ENCODE data around the gene SNTB2. TPM values are rescaled to one million over a fixed set of nuclear protein-coding genes. Genes with fewer than 3 reads are reported as not detected.

The SNTB2 gene
- total and polyA plus RNA-seq, 2 donors: 7.2 to 11.2 TPM

GRCh38 chr16:69301861-69302260, 114.9 kb downstream of the SNTB2 start:
- Histone ChIP-seq H3K36me3 (ENCODE audit: control insufficient read depth in 2 of 2, insufficient read depth in 2 of 2, low read length in 1 of 2) (peaks cover 12% of the 10 kb centered on the region in 2 donors), H3K27ac (ENCODE audit: low read depth in 1 of 2, low read length in 1 of 2) (no peak overlapping the region), H3K4me1 (ENCODE audit: control insufficient read depth in 2 of 2, insufficient read depth in 2 of 2, low read length in 2 of 2) (no peaks in the 10 kb centered on the region), H3K9me3 (ENCODE audit: control insufficient read depth in 2 of 2, insufficient read depth in 1 of 2, low read length in 1 of 2) (no peaks in the 10 kb centered on the region), H3K4me3 (ENCODE audit: low read length in 2 of 2) (no peak overlapping the region), H3K27me3 (ENCODE audit: control insufficient read depth in 2 of 2, insufficient read depth in 1 of 2, low read length in 1 of 2) (no peaks in the 10 kb centered on the region)
- no peak for DNase-seq (ENCODE audit: low read depth in 6 of 9, low spot score in 9 of 9)
- over 99% methylated on average over 4 of the region's 4 CpGs for WGBS

GRCh38 chr16:69302301-69302700, 115.3 kb downstream of the SNTB2 start:
- Histone ChIP-seq H3K4me1 (ENCODE audit: control insufficient read depth in 2 of 2, insufficient read depth in 2 of 2, low read length in 2 of 2) (no peaks in the 10 kb centered on the region), H3K36me3 (ENCODE audit: control insufficient read depth in 2 of 2, insufficient read depth in 2 of 2, low read length in 1 of 2) (peaks cover 12% of the 10 kb centered on the region in 2 donors), H3K4me3 (ENCODE audit: low read length in 2 of 2) (no peak overlapping the region), H3K27me3 (ENCODE audit: control insufficient read depth in 2 of 2, insufficient read depth in 1 of 2, low read length in 1 of 2) (no peaks in the 10 kb centered on the region), H3K27ac (ENCODE audit: low read depth in 1 of 2, low read length in 1 of 2) (no peak overlapping the region), H3K9me3 (ENCODE audit: control insufficient read depth in 2 of 2, insufficient read depth in 1 of 2, low read length in 1 of 2) (no peaks in the 10 kb centered on the region)
- no peak for DNase-seq (ENCODE audit: low read depth in 6 of 9, low spot score in 9 of 9)
- WGBS: 98% methylated on average over 4 of the region's 4 CpGs

GRCh38 chr16:69306031-69306430, 119.1 kb downstream of the SNTB2 start:
- H3K27ac ChIP-seq (ENCODE audit: low read depth in 1 of 2, low read length in 1 of 2): no peak overlapping the region
- H3K4me3 ChIP-seq (ENCODE audit: low read length in 2 of 2): no peak overlapping the region
- peaks cover 3 to 7% of the 10 kb centered on the region in 2 donors for H3K4me1 ChIP-seq (ENCODE audit: control insufficient read depth in 2 of 2, insufficient read depth in 2 of 2, low read length in 2 of 2)
- WGBS: 90% methylated on average over 1 of the region's 1 CpG
- H3K27me3 ChIP-seq (ENCODE audit: control insufficient read depth in 2 of 2, insufficient read depth in 1 of 2, low read length in 1 of 2): no peaks in the 10 kb centered on the region
- no peak for DNase-seq (ENCODE audit: low read depth in 6 of 9, low spot score in 9 of 9)
- peaks cover 0 to 7% of the 10 kb centered on the region in 2 donors for H3K9me3 ChIP-seq (ENCODE audit: control insufficient read depth in 2 of 2, insufficient read depth in 1 of 2, low read length in 1 of 2)
- H3K36me3 ChIP-seq (ENCODE audit: control insufficient read depth in 2 of 2, insufficient read depth in 2 of 2, low read length in 1 of 2): peaks cover 0 to 12% of the 10 kb centered on the region in 2 donors

GRCh38 chr16:69307091-69307490, 120.1 kb downstream of the SNTB2 start:
- DNase-seq (ENCODE audit: low read depth in 6 of 9, low spot score in 9 of 9): no peak
- Histone ChIP-seq H3K27ac (ENCODE audit: low read depth in 1 of 2, low read length in 1 of 2) (no peak overlapping the region), H3K4me3 (ENCODE audit: low read length in 2 of 2) (no peak overlapping the region), H3K36me3 (ENCODE audit: control insufficient read depth in 2 of 2, insufficient read depth in 2 of 2, low read length in 1 of 2) (peaks cover 0 to 4% of the 10 kb centered on the region in 2 donors), H3K9me3 (ENCODE audit: control insufficient read depth in 2 of 2, insufficient read depth in 1 of 2, low read length in 1 of 2) (peaks cover 0 to 7% of the 10 kb centered on the region in 2 donors), H3K27me3 (ENCODE audit: control insufficient read depth in 2 of 2, insufficient read depth in 1 of 2, low read length in 1 of 2) (no peaks in the 10 kb centered on the region), H3K4me1 (ENCODE audit: control insufficient read depth in 2 of 2, insufficient read depth in 2 of 2, low read length in 2 of 2) (peaks cover 4 to 10% of the 10 kb centered on the region in 2 donors)
- 99% methylated on average over 1 of the region's 1 CpG for WGBS

- Histone ChIP-seq H3K4me1 (ENCODE audit: control insufficient read depth in 2 of 2, insufficient read depth in 2 of 2, low read length in 2 of 2) (peaks cover 6 to 13% of the 10 kb centered on the region in 2 donors), H3K9me3 (ENCODE audit: control insufficient read depth in 2 of 2, insufficient read depth in 1 of 2, low read length in 1 of 2) (peaks cover 0 to 7% of the 10 kb centered on the region in 2 donors), H3K36me3 (ENCODE audit: control insufficient read depth in 2 of 2, insufficient read depth in 2 of 2, low read length in 1 of 2) (no peaks in the 10 kb centered on the region), H3K4me3 (ENCODE audit: low read length in 2 of 2) (no peak overlapping the region), H3K27me3 (ENCODE audit: control insufficient read depth in 2 of 2, insufficient read depth in 1 of 2, low read length in 1 of 2) (no peaks in the 10 kb centered on the region), H3K27ac (ENCODE audit: low read depth in 1 of 2, low read length in 1 of 2) (no peak overlapping the region)
- no peak for DNase-seq (ENCODE audit: low read depth in 6 of 9, low spot score in 9 of 9)
- WGBS: 98% methylated on average over 2 of the region's 2 CpGs
Measured at GRCh38 chr16:69307856-69308255, 120.9 kb downstream of the SNTB2 start.

- no peak for DNase-seq (ENCODE audit: low read depth in 6 of 9, low spot score in 9 of 9)
- 94% methylated on average over 12 of the region's 12 CpGs for WGBS
- Histone ChIP-seq H3K27me3 (ENCODE audit: control insufficient read depth in 2 of 2, insufficient read depth in 1 of 2, low read length in 1 of 2) (no peaks in the 10 kb centered on the region), H3K27ac (ENCODE audit: low read depth in 1 of 2, low read length in 1 of 2) (no peak overlapping the region), H3K4me3 (ENCODE audit: low read length in 2 of 2) (no peak overlapping the region), H3K36me3 (ENCODE audit: control insufficient read depth in 2 of 2, insufficient read depth in 2 of 2, low read length in 1 of 2) (peaks cover 4 to 7% of the 10 kb centered on the region in 2 donors), H3K9me3 (ENCODE audit: control insufficient read depth in 2 of 2, insufficient read depth in 1 of 2, low read length in 1 of 2) (peaks cover 0 to 7% of the 10 kb centered on the region in 2 donors), H3K4me1 (ENCODE audit: control insufficient read depth in 2 of 2, insufficient read depth in 2 of 2, low read length in 2 of 2) (peaks cover 8 to 13% of the 10 kb centered on the region in 2 donors)
Measured at GRCh38 chr16:69309316-69309715, 122.4 kb downstream of the SNTB2 start.

- 10% methylated on average over 70 of the region's 70 CpGs for WGBS
- H3K27ac ChIP-seq (ENCODE audit: low read depth in 1 of 2, low read length in 1 of 2): peak within 1 kb of the TSS; percentile 76 to 89
- H3K36me3 ChIP-seq (ENCODE audit: control insufficient read depth in 2 of 2, insufficient read depth in 2 of 2, low read length in 1 of 2): peaks cover 20 to 22% of the 10 kb centered on the region in 2 donors
- H3K4me3 ChIP-seq (ENCODE audit: low read length in 2 of 2): peak within 1 kb of the TSS; percentile 63 to 97
- peaks cover 8 to 13% of the 10 kb centered on the region in 2 donors for H3K4me1 ChIP-seq (ENCODE audit: control insufficient read depth in 2 of 2, insufficient read depth in 2 of 2, low read length in 2 of 2)
- no peaks in the 10 kb centered on the region for H3K27me3 ChIP-seq (ENCODE audit: control insufficient read depth in 2 of 2, insufficient read depth in 1 of 2, low read length in 1 of 2)
- DNase-seq (ENCODE audit: low read depth in 6 of 9, low spot score in 9 of 9): peak; percentile 72 to 97 (median 93)
- peaks cover 0 to 7% of the 10 kb centered on the region in 2 donors for H3K9me3 ChIP-seq (ENCODE audit: control insufficient read depth in 2 of 2, insufficient read depth in 1 of 2, low read length in 1 of 2)
Measured at GRCh38 chr16:69310653-69311532, 123.9 kb downstream of the SNTB2 start, which contains the start of gene VPS4A. VPS4A (plus strand) TSS chr16:69311350; CDS start chr16:69311512, 162 bp downstream.

- peaks cover 8 to 13% of the 10 kb centered on the region in 2 donors for H3K4me1 ChIP-seq (ENCODE audit: control insufficient read depth in 2 of 2, insufficient read depth in 2 of 2, low read length in 2 of 2)
- peaks cover 28 to 31% of the 10 kb centered on the region in 2 donors for H3K36me3 ChIP-seq (ENCODE audit: control insufficient read depth in 2 of 2, insufficient read depth in 2 of 2, low read length in 1 of 2)
- H3K27me3 ChIP-seq (ENCODE audit: control insufficient read depth in 2 of 2, insufficient read depth in 1 of 2, low read length in 1 of 2): no peaks in the 10 kb centered on the region
- peak in 4 of 9 donors; percentile 9 to 27 (median 18) for DNase-seq (ENCODE audit: low read depth in 6 of 9, low spot score in 9 of 9)
- peak overlapping the region; percentile 63 to 97 for H3K4me3 ChIP-seq (ENCODE audit: low read length in 2 of 2)
- H3K9me3 ChIP-seq (ENCODE audit: control insufficient read depth in 2 of 2, insufficient read depth in 1 of 2, low read length in 1 of 2): peaks cover 0 to 7% of the 10 kb centered on the region in 2 donors
- H3K27ac ChIP-seq (ENCODE audit: low read depth in 1 of 2, low read length in 1 of 2): peak overlapping the region in 1 of 2 donors; percentile 78
- WGBS: 3% methylated on average over 59 of the region's 59 CpGs
Measured at GRCh38 chr16:69311533-69312387, 124.8 kb downstream of the SNTB2 start.

All from thymus (tissue), 11 donors.